ENCODE results near the gene PTPN5. TPM values are rescaled to one million over a fixed set of nuclear protein-coding genes. Genes with fewer than 3 reads are reported as not detected.

PTPN5 gene
- total RNA-seq, 1 experiment from 2014 or later = not detected

DNA sequence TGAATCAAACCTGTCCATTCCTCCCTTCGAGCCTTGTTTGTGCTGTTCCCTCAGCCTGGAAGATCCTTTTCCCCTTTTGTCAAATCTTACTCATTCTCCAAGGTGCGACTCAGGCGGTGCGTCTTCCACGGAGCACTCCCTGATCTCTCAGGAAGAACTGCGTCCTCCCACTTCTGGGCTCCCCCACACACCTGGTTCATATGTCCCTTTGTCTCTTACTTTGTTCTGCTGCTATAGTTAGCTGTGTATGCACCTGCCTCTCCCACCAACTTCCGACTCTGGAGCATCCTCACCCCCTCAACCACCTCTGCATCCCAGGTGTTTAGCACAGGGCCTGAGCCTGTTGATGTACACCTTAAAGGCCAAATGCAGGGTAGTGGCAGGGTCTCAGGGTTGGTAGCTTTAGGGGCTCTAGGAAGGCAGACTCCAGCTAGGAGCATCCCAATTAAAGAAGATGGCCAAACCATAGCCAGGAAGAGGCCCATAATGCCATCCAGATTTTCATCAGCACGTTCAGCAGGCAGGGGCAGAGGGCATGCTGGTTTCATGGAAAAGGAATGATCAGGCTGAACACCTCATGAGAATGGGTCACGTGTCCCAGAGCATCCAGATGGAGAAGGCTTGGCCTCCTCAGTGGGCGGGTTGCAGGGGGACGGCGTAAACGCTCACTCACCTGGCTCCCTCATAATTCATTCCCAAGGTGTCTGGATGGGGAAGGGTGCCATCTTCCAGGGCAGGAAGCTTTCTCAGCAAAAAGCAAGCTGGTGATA, 20.1 kb downstream of the PTPN5 start:
- H3K4me3 Mint-ChIP-seq (ENCODE audit: unreplicated experiment) = no peak overlapping the region
- H3K36me3 Mint-ChIP-seq (ENCODE audit: insufficient read depth, unreplicated experiment) = no peaks in the 10 kb centered on the region
- CTCF ChIA-PET = no interaction called here
- H3K27me3 ChIP-seq (replicated peaks; ENCODE audit: control insufficient read depth, insufficient read depth, low read length) = no peaks in the 10 kb centered on the region
- peaks cover 4% of the 10 kb centered on the region for H3K27me3 Mint-ChIP-seq (ENCODE audit: insufficient read depth, unreplicated experiment)
- intact Hi-C loops (cut with micrococcal nuclease; ENCODE audit: unreplicated experiment) = no loop called here
- no peak for DNase-seq
- H3K9me3 ChIP-seq = no peaks in the 10 kb centered on the region
- H3K4me3 ChIP-seq (ENCODE audit: low read depth, low read length) = no peak overlapping the region
- H3K4me1 ChIP-seq = peaks cover 6% of the 10 kb centered on the region
- POLR2A ChIA-PET = no interaction called here
- no peaks in the 10 kb centered on the region for H3K9me3 Mint-ChIP-seq (ENCODE audit: unreplicated experiment)
- TF ChIP-seq, protein P1, sequence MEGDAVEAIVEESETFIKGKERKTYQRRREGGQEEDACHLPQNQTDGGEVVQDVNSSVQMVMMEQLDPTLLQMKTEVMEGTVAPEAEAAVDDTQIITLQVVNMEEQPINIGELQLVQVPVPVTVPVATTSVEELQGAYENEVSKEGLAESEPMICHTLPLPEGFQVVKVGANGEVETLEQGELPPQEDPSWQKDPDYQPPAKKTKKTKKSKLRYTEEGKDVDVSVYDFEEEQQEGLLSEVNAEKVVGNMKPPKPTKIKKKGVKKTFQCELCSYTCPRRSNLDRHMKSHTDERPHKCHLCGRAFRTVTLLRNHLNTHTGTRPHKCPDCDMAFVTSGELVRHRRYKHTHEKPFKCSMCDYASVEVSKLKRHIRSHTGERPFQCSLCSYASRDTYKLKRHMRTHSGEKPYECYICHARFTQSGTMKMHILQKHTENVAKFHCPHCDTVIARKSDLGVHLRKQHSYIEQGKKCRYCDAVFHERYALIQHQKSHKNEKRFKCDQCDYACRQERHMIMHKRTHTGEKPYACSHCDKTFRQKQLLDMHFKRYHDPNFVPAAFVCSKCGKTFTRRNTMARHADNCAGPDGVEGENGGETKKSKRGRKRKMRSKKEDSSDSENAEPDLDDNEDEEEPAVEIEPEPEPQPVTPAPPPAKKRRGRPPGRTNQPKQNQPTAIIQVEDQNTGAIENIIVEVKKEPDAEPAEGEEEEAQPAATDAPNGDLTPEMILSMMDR (IDR thresholded peaks at IDR 0.05; ENCODE audit: insufficient read depth in 1 of 2, low read depth in 1 of 2, low read length in 1 of 2, severe bottlenecking in 1 of 2, unreplicated experiment in 1 of 2) = no peak
- BruUV-seq (replicated peaks) = no TSS peak
- no peak overlapping the region for H3K27ac Mint-ChIP-seq (ENCODE audit: unreplicated experiment)
- H3K4me1 Mint-ChIP-seq (ENCODE audit: low read depth, unreplicated experiment) = no peaks in the 10 kb centered on the region
- H3K36me3 ChIP-seq (ENCODE audit: control insufficient read depth, insufficient read depth, low read length) = no peaks in the 10 kb centered on the region

DNA sequence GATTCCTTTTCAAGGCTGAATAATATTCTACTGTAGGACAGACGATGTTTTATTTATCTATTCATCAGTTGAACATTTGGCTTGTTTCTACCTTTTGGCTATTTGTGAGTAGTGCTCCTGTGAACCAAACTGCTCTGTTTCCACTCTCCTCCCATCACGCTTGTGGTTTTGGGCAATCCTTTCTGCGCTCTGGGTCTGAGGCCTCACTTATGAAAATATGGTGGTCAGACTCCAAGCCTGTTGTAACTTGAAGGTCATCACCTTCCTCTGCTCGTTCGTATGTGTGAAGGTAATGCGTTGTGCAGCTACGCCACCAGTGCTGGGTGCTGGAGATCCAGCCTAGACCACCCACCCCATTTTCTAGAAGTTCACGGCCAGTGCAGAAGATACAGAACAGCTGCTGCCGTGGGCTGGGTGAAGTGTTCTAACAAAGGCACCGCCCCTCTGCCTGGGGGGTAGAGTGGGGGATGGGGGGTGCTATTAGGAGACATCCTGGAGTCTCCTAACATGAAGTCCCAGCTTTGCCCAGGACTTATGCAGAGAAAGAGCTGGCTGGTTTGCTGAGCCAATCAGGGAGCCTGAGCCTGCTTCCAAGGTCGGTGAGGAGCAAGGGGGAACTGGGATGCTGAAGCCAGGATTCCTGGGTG, 21.0 kb downstream of the PTPN5 start:
- ChIA-PET CTCF (no interaction called here), POLR2A (no interaction called here)
- peaks cover 6% of the 10 kb centered on the region for H3K4me1 ChIP-seq
- H3K9me3 ChIP-seq = no peaks in the 10 kb centered on the region
- H3K4me3 ChIP-seq (ENCODE audit: low read depth, low read length) = no peak overlapping the region
- DNase-seq = no peak
- TF ChIP-seq, protein P1 (IDR thresholded peaks at IDR 0.05; ENCODE audit: insufficient read depth in 1 of 2, low read depth in 1 of 2, low read length in 1 of 2, severe bottlenecking in 1 of 2, unreplicated experiment in 1 of 2) = no peak
- no peaks in the 10 kb centered on the region for H3K36me3 Mint-ChIP-seq (ENCODE audit: insufficient read depth, unreplicated experiment)
- H3K27ac Mint-ChIP-seq (ENCODE audit: unreplicated experiment) = no peak overlapping the region
- no TSS peak for BruUV-seq (replicated peaks)
- H3K27me3 ChIP-seq (replicated peaks; ENCODE audit: control insufficient read depth, insufficient read depth, low read length) = no peaks in the 10 kb centered on the region
- H3K9me3 Mint-ChIP-seq (ENCODE audit: unreplicated experiment) = no peaks in the 10 kb centered on the region
- H3K36me3 ChIP-seq (ENCODE audit: control insufficient read depth, insufficient read depth, low read length) = no peaks in the 10 kb centered on the region
- peaks cover 4% of the 10 kb centered on the region for H3K27me3 Mint-ChIP-seq (ENCODE audit: insufficient read depth, unreplicated experiment)
- no peak overlapping the region for H3K4me3 Mint-ChIP-seq (ENCODE audit: unreplicated experiment)
- H3K4me1 Mint-ChIP-seq (ENCODE audit: low read depth, unreplicated experiment) = no peaks in the 10 kb centered on the region
- intact Hi-C loops (cut with micrococcal nuclease; ENCODE audit: unreplicated experiment) = no loop called here

DNA sequence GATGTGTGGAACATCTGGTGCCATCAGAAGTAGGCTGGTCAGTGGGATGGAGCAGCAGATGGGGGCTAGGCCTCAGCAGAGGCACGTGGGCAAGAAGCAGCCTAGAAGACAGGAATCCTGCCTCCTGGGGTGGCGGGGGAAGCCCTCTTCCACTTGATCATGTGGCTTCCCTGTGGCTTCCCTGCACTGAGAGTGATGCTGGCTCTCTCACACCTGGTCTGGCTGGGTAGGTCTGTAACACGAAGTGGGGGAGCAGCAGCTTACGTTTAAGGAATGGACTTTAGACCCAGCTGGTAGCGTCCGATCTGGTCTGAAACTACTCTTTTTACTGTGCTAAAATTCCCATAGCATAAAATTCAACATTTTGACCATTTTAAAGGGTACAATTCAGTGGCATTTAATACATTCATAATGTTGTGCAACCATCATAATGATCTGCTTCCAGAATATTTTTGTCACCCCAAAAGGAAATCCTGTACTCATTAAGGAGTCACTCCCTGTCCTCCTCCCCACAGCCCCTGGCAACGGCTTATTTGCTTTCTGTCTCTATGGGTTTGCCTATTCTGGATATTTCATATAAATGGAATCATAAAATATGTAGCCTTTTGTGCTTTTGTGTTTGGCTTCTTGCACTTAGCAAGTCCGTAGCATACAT, 21.7 kb downstream of the PTPN5 start:
- Mint-ChIP-seq H3K4me3 (ENCODE audit: unreplicated experiment) (no peak overlapping the region), H3K36me3 (ENCODE audit: insufficient read depth, unreplicated experiment) (no peaks in the 10 kb centered on the region), H3K4me1 (ENCODE audit: low read depth, unreplicated experiment) (no peaks in the 10 kb centered on the region), H3K27me3 (ENCODE audit: insufficient read depth, unreplicated experiment) (peaks cover 4% of the 10 kb centered on the region), H3K9me3 (ENCODE audit: unreplicated experiment) (no peaks in the 10 kb centered on the region), H3K27ac (ENCODE audit: unreplicated experiment) (no peak overlapping the region)
- DNase-seq = no peak
- H3K4me1 ChIP-seq = peaks cover 6% of the 10 kb centered on the region
- H3K9me3 ChIP-seq = no peaks in the 10 kb centered on the region
- no peaks in the 10 kb centered on the region for H3K27me3 ChIP-seq (replicated peaks; ENCODE audit: control insufficient read depth, insufficient read depth, low read length)
- TF ChIP-seq, protein P1 (IDR thresholded peaks at IDR 0.05; ENCODE audit: insufficient read depth in 1 of 2, low read depth in 1 of 2, low read length in 1 of 2, severe bottlenecking in 1 of 2, unreplicated experiment in 1 of 2) = no peak
- intact Hi-C loops (cut with micrococcal nuclease; ENCODE audit: unreplicated experiment) = no loop called here
- POLR2A ChIA-PET = no interaction called here
- BruUV-seq (replicated peaks) = no TSS peak
- H3K4me3 ChIP-seq (ENCODE audit: low read depth, low read length) = no peak overlapping the region
- CTCF ChIA-PET = no interaction called here
- H3K36me3 ChIP-seq (ENCODE audit: control insufficient read depth, insufficient read depth, low read length) = no peaks in the 10 kb centered on the region
